HL-60 (cell line): ENCODE results near the gene GLTP.

Experiments used
- GABPA ChIP-seq: IDR thresholded peaks from 2 replicates; pipeline ENCODE4 v1.6.1; 2012; ENCODE audit warnings: low read depth
- POLR2AphosphoS5 ChIP-seq: IDR thresholded peaks from 2 replicates; pipeline ENCODE4 v1.6.1; 2012; ENCODE audit warnings: low read depth
- TF ChIP-seq, protein P1 (sequence below): IDR thresholded peaks from one replicate; pipeline ENCODE4 v1.5.1; 2011; ENCODE audit warnings: low read length, control low read depth, inconsistent platforms; ENCODE audit not compliant: insufficient read depth
- TF ChIP-seq, protein P2 (sequence below): IDR thresholded peaks from 2 replicates; pipeline ENCODE4 v1.6.1; 2012; ENCODE audit warnings: low read depth; ENCODE audit not compliant: insufficient replicate concordance

DNA sequence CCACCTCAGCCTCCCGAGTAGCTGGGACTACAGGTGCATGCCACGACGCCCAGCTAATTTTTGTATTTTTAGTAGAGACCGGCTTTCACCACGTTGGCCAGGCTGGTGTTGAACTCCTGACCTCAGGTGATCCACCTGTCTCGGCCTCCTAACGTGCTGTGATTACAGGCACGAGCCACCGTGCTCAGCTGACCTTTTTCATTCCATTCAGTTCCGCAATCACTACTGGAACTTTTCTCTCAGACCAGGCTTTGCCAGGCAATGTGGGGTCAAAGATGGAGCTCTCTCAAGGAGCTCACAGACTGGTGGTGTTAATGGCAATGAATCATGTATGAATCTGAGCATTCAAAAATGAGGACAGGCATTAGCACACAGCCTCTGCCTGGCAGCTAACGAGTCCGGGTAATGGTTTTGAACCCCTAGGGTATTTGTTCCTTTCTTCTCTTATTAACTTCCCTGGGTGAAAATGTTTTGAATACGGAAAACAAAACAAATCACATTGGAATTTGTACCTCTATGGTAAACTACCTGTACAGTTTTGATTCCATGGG lies 10.4 kb upstream of the GLTP start:
- TF ChIP-seq, protein P1, sequence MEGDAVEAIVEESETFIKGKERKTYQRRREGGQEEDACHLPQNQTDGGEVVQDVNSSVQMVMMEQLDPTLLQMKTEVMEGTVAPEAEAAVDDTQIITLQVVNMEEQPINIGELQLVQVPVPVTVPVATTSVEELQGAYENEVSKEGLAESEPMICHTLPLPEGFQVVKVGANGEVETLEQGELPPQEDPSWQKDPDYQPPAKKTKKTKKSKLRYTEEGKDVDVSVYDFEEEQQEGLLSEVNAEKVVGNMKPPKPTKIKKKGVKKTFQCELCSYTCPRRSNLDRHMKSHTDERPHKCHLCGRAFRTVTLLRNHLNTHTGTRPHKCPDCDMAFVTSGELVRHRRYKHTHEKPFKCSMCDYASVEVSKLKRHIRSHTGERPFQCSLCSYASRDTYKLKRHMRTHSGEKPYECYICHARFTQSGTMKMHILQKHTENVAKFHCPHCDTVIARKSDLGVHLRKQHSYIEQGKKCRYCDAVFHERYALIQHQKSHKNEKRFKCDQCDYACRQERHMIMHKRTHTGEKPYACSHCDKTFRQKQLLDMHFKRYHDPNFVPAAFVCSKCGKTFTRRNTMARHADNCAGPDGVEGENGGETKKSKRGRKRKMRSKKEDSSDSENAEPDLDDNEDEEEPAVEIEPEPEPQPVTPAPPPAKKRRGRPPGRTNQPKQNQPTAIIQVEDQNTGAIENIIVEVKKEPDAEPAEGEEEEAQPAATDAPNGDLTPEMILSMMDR, result no peak
- TF ChIP-seq POLR2AphosphoS5 (no peak), GABPA (no peak)
- TF ChIP-seq, protein P2, sequence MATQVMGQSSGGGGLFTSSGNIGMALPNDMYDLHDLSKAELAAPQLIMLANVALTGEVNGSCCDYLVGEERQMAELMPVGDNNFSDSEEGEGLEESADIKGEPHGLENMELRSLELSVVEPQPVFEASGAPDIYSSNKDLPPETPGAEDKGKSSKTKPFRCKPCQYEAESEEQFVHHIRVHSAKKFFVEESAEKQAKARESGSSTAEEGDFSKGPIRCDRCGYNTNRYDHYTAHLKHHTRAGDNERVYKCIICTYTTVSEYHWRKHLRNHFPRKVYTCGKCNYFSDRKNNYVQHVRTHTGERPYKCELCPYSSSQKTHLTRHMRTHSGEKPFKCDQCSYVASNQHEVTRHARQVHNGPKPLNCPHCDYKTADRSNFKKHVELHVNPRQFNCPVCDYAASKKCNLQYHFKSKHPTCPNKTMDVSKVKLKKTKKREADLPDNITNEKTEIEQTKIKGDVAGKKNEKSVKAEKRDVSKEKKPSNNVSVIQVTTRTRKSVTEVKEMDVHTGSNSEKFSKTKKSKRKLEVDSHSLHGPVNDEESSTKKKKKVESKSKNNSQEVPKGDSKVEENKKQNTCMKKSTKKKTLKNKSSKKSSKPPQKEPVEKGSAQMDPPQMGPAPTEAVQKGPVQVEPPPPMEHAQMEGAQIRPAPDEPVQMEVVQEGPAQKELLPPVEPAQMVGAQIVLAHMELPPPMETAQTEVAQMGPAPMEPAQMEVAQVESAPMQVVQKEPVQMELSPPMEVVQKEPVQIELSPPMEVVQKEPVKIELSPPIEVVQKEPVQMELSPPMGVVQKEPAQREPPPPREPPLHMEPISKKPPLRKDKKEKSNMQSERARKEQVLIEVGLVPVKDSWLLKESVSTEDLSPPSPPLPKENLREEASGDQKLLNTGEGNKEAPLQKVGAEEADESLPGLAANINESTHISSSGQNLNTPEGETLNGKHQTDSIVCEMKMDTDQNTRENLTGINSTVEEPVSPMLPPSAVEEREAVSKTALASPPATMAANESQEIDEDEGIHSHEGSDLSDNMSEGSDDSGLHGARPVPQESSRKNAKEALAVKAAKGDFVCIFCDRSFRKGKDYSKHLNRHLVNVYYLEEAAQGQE, result no peak
